Measurements from ENCODE around the gene MKX. TPM values are rescaled to one million over a fixed set of nuclear protein-coding genes. Genes with fewer than 3 reads are reported as not detected.

Gene MKX
- polyA plus RNA-seq, 3 donors, result not detected

DNA sequence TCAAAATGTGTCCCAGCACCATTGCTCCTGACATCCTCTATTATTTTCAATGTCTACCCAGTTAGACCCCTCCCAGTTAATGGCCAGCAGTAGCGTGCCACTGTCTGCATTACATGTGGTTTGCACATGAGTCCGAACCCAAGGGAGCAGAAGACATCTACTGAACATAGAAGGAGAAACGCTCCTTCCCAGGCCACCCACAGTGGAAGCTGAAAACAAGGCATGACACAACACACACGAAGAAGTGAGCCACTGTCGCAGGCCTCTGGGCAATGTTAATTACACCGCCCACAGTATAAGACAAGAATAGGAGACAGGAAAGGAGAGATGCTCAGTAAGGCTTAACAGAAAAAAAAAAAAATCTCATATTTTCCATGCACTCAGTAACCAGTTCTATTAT is 50.5 kb downstream of the MKX start:
- Histone ChIP-seq H3K4me3 (replicated peaks in 1 of 3; ENCODE audit: low read depth in 2 of 3, low read length in 3 of 3) (no peak overlapping the region), H2AFZ (ENCODE audit: insufficient read depth, low read depth, low read length, poor library complexity, severe bottlenecking) (no peak overlapping the region), H3K4me2 (replicated peaks; ENCODE audit: extremely low read depth, low read length, poor library complexity, severe bottlenecking) (no peak overlapping the region), H3K9ac (ENCODE audit: insufficient read depth, low read length, poor library complexity, severe bottlenecking) (no peak overlapping the region), H3K79me2 (ENCODE audit: insufficient read depth, low read length) (no peaks in the 10 kb centered on the region), H3K36me3 (replicated peaks in 1 of 2; ENCODE audit: control insufficient read depth in 1 of 2, insufficient read depth in 2 of 2, low read length in 2 of 2) (no peaks in the 10 kb centered on the region), H3K27me3 (ENCODE audit: control insufficient read depth in 2 of 2, insufficient read depth in 2 of 2, low read length in 2 of 2) (peaks cover 0 to 3% of the 10 kb centered on the region in 2 donors), H3K9me3 (replicated peaks in 1 of 2; ENCODE audit: control insufficient read depth in 1 of 2, insufficient read depth in 1 of 2, low read length in 2 of 2) (no peaks in the 10 kb centered on the region), H4K20me1 (ENCODE audit: insufficient read depth, low read length) (no peaks in the 10 kb centered on the region), H3K27ac (ENCODE audit: low read depth in 1 of 2, low read length in 2 of 2) (no peak overlapping the region), H3K4me1 (ENCODE audit: control insufficient read depth in 1 of 2, insufficient read depth in 2 of 2, low read length in 2 of 2) (no peaks in the 10 kb centered on the region)
- Mint-ChIP-seq H3K36me3 (no peaks in the 10 kb centered on the region), H3K27ac (no peak overlapping the region), H3K4me1 (no peaks in the 10 kb centered on the region), H3K27me3 (ENCODE audit: low read depth in 3 of 3) (peaks cover 0 to 10% (median 0%) of the 10 kb centered on the region in 3 donors), H3K4me3 (no peak overlapping the region), H3K9me3 (peaks cover 0 to 5% (median under 1%) of the 10 kb centered on the region in 7 donors)
- intact Hi-C loops (cut with micrococcal nuclease), result no loop called here
- DNase-seq, result no peak
- TF ChIP-seq CTCF (IDR thresholded peaks at IDR 0.05), result no peak
- 100% methylated on average over 1 of the region's 6 CpGs for WGBS (ENCODE audit: insufficient coverage)

DNA sequence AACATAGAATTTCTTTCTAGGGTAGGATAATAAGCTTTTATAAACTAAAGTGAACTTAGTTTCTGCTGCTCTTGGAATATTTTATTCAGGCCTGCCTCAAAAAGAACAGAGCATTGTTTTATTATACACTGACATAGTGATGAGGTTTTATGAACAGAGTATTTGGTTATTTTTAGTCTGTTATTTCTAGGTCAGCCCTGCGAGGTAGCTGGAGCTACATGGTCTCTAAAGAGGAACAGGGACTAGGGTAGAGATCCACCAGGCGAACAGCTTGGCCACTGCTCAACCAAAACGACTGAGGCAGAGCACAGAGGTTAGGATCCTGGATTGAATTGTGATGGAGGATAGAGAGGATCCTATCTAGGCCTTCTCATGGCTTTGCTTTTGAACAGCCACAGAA is 53.0 kb downstream of the MKX start:
- no peak for DNase-seq
- no peak overlapping the region for H3K4me2 ChIP-seq (replicated peaks; ENCODE audit: extremely low read depth, low read length, poor library complexity, severe bottlenecking)
- H2AFZ ChIP-seq (ENCODE audit: insufficient read depth, low read depth, low read length, poor library complexity, severe bottlenecking), result peak overlapping the region; percentile 36
- H3K4me1 ChIP-seq (ENCODE audit: control insufficient read depth in 1 of 2, insufficient read depth in 2 of 2, low read length in 2 of 2), result no peaks in the 10 kb centered on the region
- no peak for TF ChIP-seq CTCF (IDR thresholded peaks at IDR 0.05)
- H3K36me3 ChIP-seq (replicated peaks in 1 of 2; ENCODE audit: control insufficient read depth in 1 of 2, insufficient read depth in 2 of 2, low read length in 2 of 2), result no peaks in the 10 kb centered on the region
- H3K9me3 ChIP-seq (replicated peaks in 1 of 2; ENCODE audit: control insufficient read depth in 1 of 2, insufficient read depth in 1 of 2, low read length in 2 of 2), result peaks cover 0 to 3% of the 10 kb centered on the region in 2 donors
- H3K79me2 ChIP-seq (ENCODE audit: insufficient read depth, low read length), result no peaks in the 10 kb centered on the region
- intact Hi-C loops (cut with micrococcal nuclease), result no loop called here
- Mint-ChIP-seq H3K4me3 (no peak overlapping the region), H3K4me1 (no peaks in the 10 kb centered on the region), H3K9me3 (peaks cover 0 to 10% (median 5%) of the 10 kb centered on the region in 7 donors), H3K36me3 (no peaks in the 10 kb centered on the region), H3K27me3 (ENCODE audit: low read depth in 3 of 3) (peaks cover 0 to 3% (median 0%) of the 10 kb centered on the region in 3 donors), H3K27ac (no peak overlapping the region)
- H3K4me3 ChIP-seq (replicated peaks in 1 of 3; ENCODE audit: low read depth in 2 of 3, low read length in 3 of 3), result no peak overlapping the region
- peaks cover 0 to under 1% of the 10 kb centered on the region in 2 donors for H3K27me3 ChIP-seq (ENCODE audit: control insufficient read depth in 2 of 2, insufficient read depth in 2 of 2, low read length in 2 of 2)
- no peaks in the 10 kb centered on the region for H4K20me1 ChIP-seq (ENCODE audit: insufficient read depth, low read length)
- WGBS (ENCODE audit: insufficient coverage), result 95% methylated on average over 3 of the region's 3 CpGs
- H3K27ac ChIP-seq (ENCODE audit: low read depth in 1 of 2, low read length in 2 of 2), result no peak overlapping the region
- no peak overlapping the region for H3K9ac ChIP-seq (ENCODE audit: insufficient read depth, low read length, poor library complexity, severe bottlenecking)
